HepG2 (cell line): ENCODE data around the gene MAP2K5. TPM values are rescaled to one million over a fixed set of nuclear protein-coding genes. Genes with fewer than 3 reads are reported as not detected.

Source experiments
- ATAC-seq: fragments of 200-7000 bp; cut with Tn5 transposase; 3 replicates; pipeline ENCODE4 v1.9.1; 2020; ENCODE audit warnings: mild to moderate bottlenecking, moderate library complexity
- BruUV-seq: library from RNA; stranded (reverse); fragments of 400-500 nt; replicated peaks from 2 replicates; lab custom pipeline; 2021; lab: Mats Ljungman, UMichigan
- CTCF ChIA-PET: fragments of 300-600 bp; formaldehyde crosslinking; extraction: SDS; loops from one replicate; lab custom pipeline; 2021; ENCODE audit warnings: low total read pairs, inconsistent platforms, low intra/inter-chr PET ratio; lab: Yijun Ruan, JAX
- POLR2A ChIA-PET: fragments of 350-600 bp; sonication (Branson Sonifier 250); formaldehyde crosslinking; loops from one replicate; lab custom pipeline; 2020; ENCODE audit warnings: antibody characterized with exemption, inconsistent platforms; lab: Yijun Ruan, JAX
- DNase-seq: peaks from one replicate; pipeline ENCODE4 v3.0.0-alpha.2; 2015; ENCODE audit warnings: low spot score
- FAIRE-seq: peaks from 3 replicates; lab custom pipeline; 2011; peaks lifted over from hg19 to GRCh38; lab: Jason Lieb, UNC
- H2AFZ ChIP-seq: one replicate; pipeline ENCODE4 v1.6.1; 2011; ENCODE audit warnings: low read length, inconsistent platforms
- H3K27ac ChIP-seq: fragments of 300-600 bp; 3 replicates; pipeline ENCODE4 v1.8.0; 2011; ENCODE audit warnings: mixed run types, mild to moderate bottlenecking, mixed read lengths, low read length, inconsistent platforms; ENCODE audit not compliant: insufficient read depth; ENCODE audit errors: extremely low read length
- H3K27me3 ChIP-seq, 2 experiments: fragments of 200-600 bp in 1 of 2; 2 replicates in 1 of 2; 3 replicates in 1 of 2; pipeline versions ENCODE4 v1.6.0 to v1.8.0; 2011; ENCODE audit warnings: low read length in 2 of 2, mild to moderate bottlenecking in 2 of 2, moderate library complexity in 2 of 2, inconsistent platforms in 1 of 2; ENCODE audit not compliant: insufficient read depth in 2 of 2, control insufficient read depth in 1 of 2
- H3K36me3 ChIP-seq, 2 experiments: fragments of 200-600 bp in 1 of 2; replicated peaks in 1 of 2; 2 replicates in 1 of 2; 3 replicates in 1 of 2; pipeline versions ENCODE4 v1.5.1 to v1.8.0; 2011; ENCODE audit warnings: low read length in 2 of 2, inconsistent platforms in 1 of 2; ENCODE audit not compliant: insufficient read depth in 2 of 2, control insufficient read depth in 1 of 2
- H3K4me1 ChIP-seq: 2 replicates; pipeline ENCODE4 v1.5.1; 2012; ENCODE audit warnings: low read length, inconsistent platforms; ENCODE audit not compliant: insufficient read depth
- H3K4me2 ChIP-seq: 2 replicates; pipeline ENCODE4 v1.6.0; 2011; ENCODE audit warnings: low read depth, low read length, inconsistent platforms
- H3K4me3 ChIP-seq, 3 experiments: fragments of 200-600 bp in 1 of 3; sonication (generic), shearing (Covaris generic) in 1 of 3; replicated peaks in 1 of 3; 2 replicates each; pipeline ENCODE4 v1.5.1; 2011 to 2016; ENCODE audit warnings: low read length in 3 of 3, inconsistent platforms in 2 of 3, low read depth in 2 of 3, mild to moderate bottlenecking in 2 of 3, control low read depth in 1 of 3, mixed read lengths in 1 of 3; ENCODE audit not compliant: insufficient read depth in 1 of 3
- H3K79me2 ChIP-seq: one replicate; pipeline ENCODE4 v1.6.1; 2011; ENCODE audit warnings: low read length, inconsistent platforms; ENCODE audit not compliant: insufficient read depth
- H3K9ac ChIP-seq: 2 replicates; pipeline ENCODE4 v1.6.0; 2011; ENCODE audit warnings: mild to moderate bottlenecking, low read depth, low read length, inconsistent platforms; ENCODE audit not compliant: insufficient read depth
- H3K9me3 ChIP-seq: 2 replicates; pipeline ENCODE4 v1.5.1; 2012; ENCODE audit warnings: mild to moderate bottlenecking, low read length
- H4K20me1 ChIP-seq: 2 replicates; pipeline ENCODE4 v1.6.0; 2011; ENCODE audit warnings: inconsistent platforms, mild to moderate bottlenecking, low read length, moderate library complexity; ENCODE audit not compliant: insufficient read depth
- CBX1 ChIP-seq: IDR thresholded peaks from one replicate; pipeline ENCODE4 v1.6.1; 2016; ENCODE audit warnings: antibody characterized with exemption, low read depth
- DMTF1 ChIP-seq: sonication (generic); formaldehyde crosslinking; IDR thresholded peaks from 2 replicates; pipeline ENCODE4 v1.4.0; 2020; ENCODE audit warnings: mild to moderate bottlenecking, missing genetic modification reagents
- FOSL2 ChIP-seq: sonication (generic); formaldehyde crosslinking; IDR thresholded peaks from 2 replicates; pipeline ENCODE4 v1.4.0; 2020; ENCODE audit warnings: missing genetic modification reagents
- HDAC2 ChIP-seq: sonication (generic); formaldehyde crosslinking; IDR thresholded peaks from 2 replicates; pipeline ENCODE4 v1.4.0; 2020; ENCODE audit warnings: missing genetic modification reagents
- NR1H2 ChIP-seq: sonication (generic); formaldehyde crosslinking; IDR thresholded peaks from 2 replicates; pipeline ENCODE4 v1.8.1; 2022; ENCODE audit warnings: low read depth, missing genetic modification reagents, borderline replicate concordance
- RNF219 ChIP-seq: sonication (generic); formaldehyde crosslinking; IDR thresholded peaks from 2 replicates; pipeline ENCODE4 v1.5.0; 2020; ENCODE audit warnings: mild to moderate bottlenecking, missing genetic modification reagents
- SALL1 ChIP-seq: sonication (generic); formaldehyde crosslinking; IDR thresholded peaks from 2 replicates; pipeline ENCODE4 v1.8.0; 2022; ENCODE audit warnings: mild to moderate bottlenecking, missing genetic modification reagents
- TFE3 ChIP-seq: IDR thresholded peaks from 2 replicates; pipeline ENCODE4 v1.6.1; 2016
- ZBTB26 ChIP-seq: IDR thresholded peaks from 2 replicates; pipeline ENCODE4 v1.6.1; 2016; ENCODE audit warnings: missing compliant biosample characterization, missing genetic modification reagents, borderline replicate concordance
- ZBTB43 ChIP-seq: sonication (generic); formaldehyde crosslinking; conservative IDR thresholded peaks from 2 replicates; pipeline ENCODE4 v1.4.0; 2020; ENCODE audit warnings: missing genetic modification reagents
- ZFX ChIP-seq: sonication (generic); formaldehyde crosslinking; IDR thresholded peaks from 2 replicates; pipeline ENCODE4 v1.4.0; 2020; ENCODE audit warnings: mild to moderate bottlenecking, low read depth, missing genetic modification reagents, moderate library complexity
- ZFY ChIP-seq: sonication (generic); formaldehyde crosslinking; IDR thresholded peaks from 2 replicates; pipeline ENCODE4 v1.4.0; 2020; ENCODE audit warnings: missing genetic modification reagents
- ZNF205 ChIP-seq: IDR thresholded peaks from 2 replicates; pipeline ENCODE4 v1.6.1; 2018; ENCODE audit warnings: missing biosample characterization, missing genetic modification reagents
- ZNF296 ChIP-seq: sonication (generic); formaldehyde crosslinking; conservative IDR thresholded peaks from 2 replicates; pipeline ENCODE4 v1.5.0; 2020; ENCODE audit warnings: mild to moderate bottlenecking, missing genetic modification reagents
- ZNF572 ChIP-seq: sonication (generic); formaldehyde crosslinking; IDR thresholded peaks from 2 replicates; pipeline ENCODE4 v1.5.1; 2020; ENCODE audit warnings: mild to moderate bottlenecking, missing genetic modification reagents
- ZSCAN25 ChIP-seq: sonication (generic); formaldehyde crosslinking; IDR thresholded peaks from 2 replicates; pipeline ENCODE4 v1.8.0; 2022; ENCODE audit warnings: mild to moderate bottlenecking, missing genetic modification reagents
- WGBS: methylation state at CpG from one replicate; pipeline ENCODE4 v1.1.6; 2017; ENCODE audit warnings: low lambda C conversion rate; 5-methylcytosine and 5-hydroxymethylcytosine counted together
- in situ Hi-C: cut with HindIII; loops from 2 replicates; pipeline ENCODE4 v1.10.0; 2017; ENCODE audit warnings: low pct_unique_long_range_greater_than_20kb; ENCODE audit not compliant: extremely low pct_ligation_motif_present
- intact Hi-C: fragments of 100-400 bp; cut with micrococcal nuclease; formaldehyde crosslinking; loops from one replicate; pipeline ENCODE4 v1.10.0; 2022; ENCODE audit not compliant: unreplicated experiment
- polyA plus RNA-seq, 8 experiments: library from polyadenylated mRNA; depleted of rRNA in 3 of 8; stranded (reverse) in 7 of 8; unstranded in 1 of 8; fragments of >200 nt; fragmentation: Illumina TruSeq in 4 of 8; extraction: Trizol in 4 of 8; gene quantifications; 2 replicates each; pipeline versions ENCODE4 v1.2.1 to v1.2.3, GENCODE V29; 2011 to 2016; ENCODE audit warnings: low read depth in 4 of 8, missing spikeins in 1 of 8, mixed read lengths in 1 of 8; ENCODE audit not compliant: insufficient read depth in 1 of 8
- total RNA-seq, 5 experiments: library from RNA; depleted of rRNA; stranded (reverse); fragments of >200 nt; fragmentation: Illumina TruSeq; extraction: Trizol; gene quantifications; 2 replicates each; pipeline ENCODE4 v1.2.3, GENCODE V29; 2016; ENCODE audit warnings: low read depth in 1 of 5

Gene MAP2K5
- total and polyA plus RNA-seq, 2 of the 13 experiments (the other 11 are each of a cell fraction or from before 2014, with no cell fraction given), result 4.0 to 4.3 TPM

- TF ChIP-seq HDAC2 (CRISPR knock-in tag) (peak; percentile 53; the same call in 1 of the 2 replicates), ZNF572 (no peak), FOSL2 (no peak), ZFX (peak; percentile 90), TFE3 (CRISPR knock-in tag) (peak; percentile 92), CBX1 (peak; percentile 59), ZNF205 (CRISPR knock-in tag) (0 out of 2 replicates have a peak, but pooled peaks have one; percentile 79), ZBTB26 (CRISPR knock-in tag) (peak; percentile 60; the same call in 1 of the 2 replicates), SALL1 (peak; percentile 51), ZFY (peak; percentile 84), NR1H2 (CRISPR knock-in tag) (no peak)
Measured at GRCh38 chr15:67854358-67854757, 311.9 kb downstream of the MAP2K5 start (continued).

- in situ Hi-C loops, result loop anchor here (5.0 kb wide), 1 partner anchor 301 kb away; no protein-coding TSS in a partner anchor
- TF ChIP-seq ZNF296 (CRISPR knock-in tag) (no peak), DMTF1 (CRISPR knock-in tag) (no peak), ZBTB43 (no peak), ZSCAN25 (CRISPR knock-in tag) (no peak), RNF219 (CRISPR knock-in tag) (no peak)
Measured at GRCh38 chr15:67855842-67856241, 313.3 kb downstream of the MAP2K5 start.

More at GRCh38 chr15:67855842-67856241, 313.3 kb downstream of the MAP2K5 start:
- no peak for FAIRE-seq
- ATAC-seq, result no peak
- H3K36me3 ChIP-seq, result no peaks in the 10 kb centered on the region
- H3K79me2 ChIP-seq, result no peaks in the 10 kb centered on the region
- no peak overlapping the region for H2AFZ ChIP-seq
- intact Hi-C loops, result no loop called here
- CTCF ChIA-PET, result no interaction called here
- H3K27ac ChIP-seq, result no peak overlapping the region
- no peaks in the 10 kb centered on the region for H3K9me3 ChIP-seq
- no peak overlapping the region for H3K4me2 ChIP-seq
- no peaks in the 10 kb centered on the region for H3K27me3 ChIP-seq
- no peak overlapping the region for H3K9ac ChIP-seq
- no TSS peak for BruUV-seq
- POLR2A ChIA-PET, result interaction anchor here (0.6 kb wide), 1 partner anchor 210 kb away, joined by 3 read pairs; no protein-coding TSS in a partner anchor
- no peak for DNase-seq
- H4K20me1 ChIP-seq, result no peaks in the 10 kb centered on the region
- no peak overlapping the region for H3K4me3 ChIP-seq
- H3K4me1 ChIP-seq, result peaks cover 74% of the 10 kb centered on the region
- 87% methylated on average over 3 of the region's 3 CpGs for WGBS
